GM18519 (cell line): ENCODE data around the gene ADAMTS12.

Experiments
- ATAC-seq: cut with Tn5 transposase; IDR thresholded peaks from one replicate; pipeline ENCODE4 v1.9.1; 2021; ENCODE audit warnings: mild to moderate bottlenecking, moderate library complexity; ENCODE audit not compliant: unreplicated experiment, low FRiP score

Gene ADAMTS12

DNA sequence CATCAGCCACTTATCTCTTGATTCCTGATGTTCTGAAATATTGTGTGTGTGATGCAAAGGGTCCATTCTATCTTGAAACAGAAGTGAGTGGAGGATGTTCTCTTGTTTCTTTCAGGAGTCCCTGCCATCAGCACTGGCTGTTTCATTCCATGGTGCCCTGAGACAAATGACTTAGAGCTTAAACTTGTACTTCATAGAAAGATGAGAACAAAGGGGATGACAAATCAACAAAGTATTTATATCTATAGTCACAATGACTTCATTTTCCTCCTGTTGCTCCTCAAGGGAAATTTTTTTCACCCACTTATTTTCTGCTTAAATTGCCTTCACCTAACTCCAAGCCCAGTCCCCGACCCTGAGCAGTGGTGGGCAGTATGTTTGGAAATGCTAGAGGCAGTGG, 279.4 kb downstream of the ADAMTS12 start:
- no peak for ATAC-seq

DNA sequence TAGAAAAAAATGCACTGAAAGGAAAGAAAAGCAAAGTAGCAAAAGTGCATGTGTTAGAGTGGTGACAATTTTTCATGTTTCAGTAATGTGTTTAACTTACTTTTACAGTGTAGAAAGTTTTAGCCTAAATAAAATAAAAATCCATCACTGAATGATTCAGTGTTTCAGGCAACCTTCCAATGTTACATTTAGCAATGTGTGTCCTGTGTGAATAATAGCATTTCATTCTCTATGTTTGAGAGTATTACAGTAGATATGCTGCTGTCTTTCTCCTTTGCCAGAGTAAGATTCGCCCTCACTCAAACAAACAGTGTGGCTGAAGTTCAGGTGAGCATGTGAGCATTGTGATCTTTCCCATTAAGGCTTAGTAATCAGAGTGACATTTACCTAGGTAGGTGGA, 279.9 kb downstream of the ADAMTS12 start:
- no peak for ATAC-seq

DNA sequence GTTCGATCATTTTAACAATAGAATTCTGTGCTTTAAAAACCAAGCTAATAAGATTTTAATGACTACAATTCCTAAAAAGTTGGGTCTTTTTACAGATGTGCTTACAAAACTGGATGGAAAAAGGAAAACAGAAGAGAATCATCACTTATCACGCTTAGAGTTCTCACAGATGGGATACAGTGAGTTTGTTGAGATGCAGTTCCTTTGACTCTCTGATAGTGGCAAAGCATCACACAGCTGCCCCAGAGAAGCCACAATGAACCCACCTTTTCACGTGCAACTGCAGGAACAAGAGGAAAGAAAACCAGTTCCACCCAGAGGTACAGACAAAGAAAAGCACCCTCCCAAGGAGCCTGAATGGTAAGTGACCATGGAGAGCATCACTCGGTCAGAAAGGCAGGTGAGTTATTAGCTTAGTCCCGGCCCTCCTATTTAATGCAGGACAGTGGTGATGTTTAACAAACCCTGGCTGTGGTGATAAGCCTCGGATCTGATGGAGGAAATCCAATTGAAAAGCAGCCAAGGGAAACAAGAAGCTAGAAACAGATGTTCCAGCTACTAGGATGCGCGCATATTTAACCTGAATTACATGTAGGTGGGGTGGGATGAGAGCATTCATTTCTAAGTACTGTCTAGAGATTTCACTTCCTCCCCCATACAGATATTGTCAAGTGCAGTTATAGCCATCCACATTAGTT, 283.3 kb downstream of the ADAMTS12 start:
- no peak for ATAC-seq

DNA sequence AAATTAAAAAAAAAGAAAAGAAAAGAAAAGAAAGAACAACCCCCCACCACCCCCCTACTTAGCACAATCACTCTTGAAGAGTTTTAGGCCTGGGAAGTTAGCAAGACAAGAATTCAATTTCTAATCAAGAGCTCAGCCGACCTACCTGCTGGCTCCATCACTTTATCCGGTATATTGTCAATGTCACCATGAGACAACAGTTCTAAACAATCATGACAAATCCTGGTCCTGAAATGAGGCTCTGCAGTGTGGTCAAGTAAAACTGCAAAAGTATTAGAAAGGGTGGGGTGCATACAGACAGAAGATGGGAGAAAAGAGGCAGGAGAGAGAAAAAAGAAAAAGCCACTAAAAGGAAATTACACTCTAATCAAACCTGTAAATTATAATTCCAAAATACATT, 287.3 kb downstream of the ADAMTS12 start:
- ATAC-seq, result no peak

DNA sequence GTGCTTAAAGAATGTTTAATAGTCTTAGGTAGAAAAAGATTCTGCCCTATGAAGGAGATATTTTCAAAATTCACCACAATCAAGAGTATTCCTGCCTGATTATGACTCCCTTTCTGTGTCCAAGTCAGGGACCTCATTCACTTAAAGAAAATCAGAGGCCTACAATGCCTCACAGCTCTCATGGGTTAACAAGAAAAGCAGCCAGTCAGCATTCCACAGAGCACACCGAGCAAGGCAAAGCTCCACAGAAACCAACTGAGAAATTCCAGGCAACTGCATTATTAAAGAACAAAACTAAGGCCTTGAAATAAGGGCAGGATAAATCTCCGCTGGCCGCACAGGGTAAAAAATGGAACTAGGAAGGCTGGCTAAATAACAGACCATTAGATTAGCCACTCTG, 289.9 kb downstream of the ADAMTS12 start:
- no peak for ATAC-seq

DNA sequence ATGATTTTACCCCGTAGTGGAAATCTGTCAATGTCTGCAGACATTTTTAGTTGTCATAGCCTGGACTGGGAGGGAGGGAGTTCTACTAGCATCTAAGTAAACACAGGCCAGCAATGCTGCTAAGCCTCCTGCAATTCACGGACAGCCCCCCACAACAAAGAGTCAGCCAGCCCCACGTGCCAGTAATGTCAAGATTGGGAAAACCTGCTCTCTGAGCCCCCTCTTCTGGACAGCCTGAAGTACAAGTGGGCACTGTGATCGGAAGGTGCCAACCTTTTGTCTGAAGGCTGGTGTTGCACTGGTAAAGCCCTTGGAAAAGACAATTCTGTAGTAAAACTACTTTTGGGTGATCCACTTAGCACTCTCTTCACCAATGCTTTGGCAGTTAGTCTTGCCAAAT, 296.5 kb downstream of the ADAMTS12 start:
- ATAC-seq, result no peak

DNA sequence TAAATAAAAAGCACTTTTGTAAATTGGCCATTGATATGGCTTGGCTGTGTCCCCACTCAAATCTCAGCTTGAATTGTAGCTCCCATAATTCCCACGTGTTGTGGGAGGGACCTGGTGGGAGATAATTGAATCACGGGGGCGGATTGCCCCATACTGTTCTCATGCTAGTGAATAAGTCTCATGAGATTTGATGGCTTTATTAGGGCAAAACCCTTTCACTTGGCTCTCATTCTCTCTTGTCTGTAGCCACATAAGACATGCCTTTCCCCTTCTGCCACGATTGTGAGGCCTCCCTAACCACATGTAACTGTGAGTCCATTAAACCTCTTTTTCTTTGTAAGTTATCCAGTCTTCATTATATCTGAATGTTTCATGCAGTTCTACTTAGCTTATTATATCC, 297.8 kb downstream of the ADAMTS12 start:
- no peak for ATAC-seq

DNA sequence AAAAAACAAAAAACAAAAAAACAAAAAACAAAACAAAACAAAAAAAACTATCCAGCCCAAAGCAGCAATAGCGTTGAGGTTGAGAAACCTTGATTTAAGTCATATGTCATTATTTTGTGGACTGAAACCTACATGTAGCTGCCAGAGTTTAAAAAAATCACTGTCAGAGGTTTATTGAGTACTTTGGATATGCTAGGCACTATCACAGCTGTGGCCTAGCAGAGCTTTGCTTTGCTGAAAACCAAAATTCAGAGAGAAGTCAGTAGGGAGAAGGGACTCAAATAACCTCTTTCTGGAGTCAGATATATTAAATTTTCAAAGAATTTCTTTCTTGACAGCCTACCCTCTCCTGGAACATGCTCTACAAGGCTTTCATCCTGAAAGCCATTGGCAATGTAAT, 299.5 kb downstream of the ADAMTS12 start:
- ATAC-seq, result no peak

DNA sequence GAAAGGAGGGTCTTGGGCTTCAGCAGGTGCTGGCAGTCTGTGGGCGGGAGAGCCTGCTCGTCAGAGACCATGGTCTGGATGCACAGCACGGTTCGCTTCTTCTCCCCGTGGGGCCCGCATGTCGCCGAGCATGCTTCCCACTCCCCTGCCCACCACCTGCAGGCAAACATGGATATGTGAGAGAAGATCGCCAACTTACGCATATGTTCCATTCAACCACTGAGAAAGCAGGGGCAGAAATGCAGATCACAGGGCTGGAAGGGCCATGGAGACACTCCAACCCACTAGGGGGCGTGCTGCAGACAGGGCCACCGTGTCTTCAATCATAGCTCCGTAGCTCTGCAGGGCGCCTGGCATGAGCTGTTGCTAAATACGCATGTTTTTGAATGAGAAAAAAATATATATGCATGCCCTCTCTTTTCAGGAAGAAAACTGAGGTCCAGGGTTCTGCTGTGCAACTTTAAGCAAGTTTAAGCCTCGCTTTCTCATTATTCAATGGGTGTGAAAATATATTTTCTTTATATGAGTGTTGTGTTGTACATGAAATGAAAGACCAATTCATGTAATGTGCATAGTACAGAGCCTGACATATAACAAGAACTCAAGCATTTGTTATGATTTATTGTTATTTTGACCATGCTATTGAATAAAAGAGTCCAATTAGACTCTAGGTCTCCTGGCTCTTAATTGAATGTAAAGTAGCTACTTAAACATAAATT, 303.0 kb downstream of the ADAMTS12 start:
- no peak for ATAC-seq

DNA sequence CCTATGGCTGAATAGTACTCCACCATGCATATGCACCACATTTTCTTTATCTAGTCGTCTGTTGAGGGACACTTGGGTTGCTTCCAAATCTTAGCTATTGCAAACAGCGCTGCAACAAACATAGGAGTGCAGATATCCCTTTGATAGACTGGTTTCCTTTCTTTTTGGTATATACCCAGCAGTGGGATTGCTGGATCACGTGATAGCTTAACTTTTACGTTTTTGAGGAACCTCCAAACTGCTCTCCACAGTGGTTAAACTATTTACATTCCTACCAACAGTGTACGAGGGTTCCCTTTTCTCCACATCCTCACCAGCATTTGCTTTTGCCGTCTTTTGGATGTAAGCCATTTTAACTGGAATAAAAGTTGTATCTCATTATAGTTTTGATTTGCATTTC, 308.5 kb downstream of the ADAMTS12 start:
- ATAC-seq, result no peak

DNA sequence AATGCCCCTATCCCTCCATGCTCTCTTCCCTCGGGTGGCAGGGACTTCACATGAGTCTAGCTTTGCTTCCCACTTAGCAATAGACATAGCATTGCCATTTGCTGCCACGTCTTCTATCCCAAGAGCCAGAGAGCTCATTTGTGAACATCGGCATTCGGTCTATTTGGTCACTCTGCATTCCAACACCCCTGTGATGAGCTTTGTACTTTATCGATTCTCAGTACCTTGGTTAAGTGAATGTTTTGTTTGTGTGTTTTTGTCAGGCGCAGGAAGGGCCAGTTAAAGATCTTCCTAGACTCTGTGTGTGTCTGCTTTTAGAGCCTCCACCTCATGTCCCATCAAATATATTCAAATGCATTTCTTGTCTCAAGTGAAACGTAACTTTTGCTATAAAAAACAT, 309.4 kb downstream of the ADAMTS12 start:
- ATAC-seq, result no peak

DNA sequence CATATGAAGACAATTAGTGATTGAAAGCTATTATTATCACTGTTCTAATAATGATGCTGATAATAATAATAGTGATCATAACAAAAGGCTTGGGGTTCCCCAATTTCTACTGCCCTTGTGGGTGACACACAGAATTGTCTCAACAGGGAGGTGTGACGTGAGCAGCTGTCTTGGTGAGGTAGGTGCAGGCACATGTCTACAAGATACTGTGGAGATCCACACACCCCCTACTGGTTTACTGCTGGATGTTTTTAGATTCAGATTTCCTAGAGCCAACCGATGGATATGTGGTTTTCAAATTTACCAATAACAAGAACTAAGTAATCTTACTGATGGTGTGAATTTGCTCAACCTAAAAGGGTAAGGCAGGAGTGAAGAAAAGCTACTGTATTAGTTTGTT, 312.0 kb downstream of the ADAMTS12 start:
- ATAC-seq, result no peak

DNA sequence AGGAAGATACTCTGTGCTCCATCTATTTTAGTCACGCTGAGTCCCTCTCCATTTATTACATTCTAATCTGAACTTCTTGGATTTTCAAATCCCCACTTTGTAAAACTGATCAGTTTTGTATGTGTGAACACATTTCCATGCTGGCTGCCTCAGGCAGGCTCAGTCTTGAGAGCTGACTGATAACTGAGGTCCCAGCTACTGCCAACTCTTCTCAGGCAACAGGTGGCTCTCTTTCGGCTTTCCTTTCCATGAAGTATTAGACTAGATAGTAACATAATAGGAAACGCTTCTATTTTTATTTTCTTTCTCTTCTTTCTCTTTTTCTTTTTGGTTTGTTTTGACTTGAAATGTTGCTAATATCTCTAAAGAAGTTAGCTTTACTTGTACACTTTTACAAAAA, 312.6 kb downstream of the ADAMTS12 start:
- ATAC-seq, result no peak

DNA sequence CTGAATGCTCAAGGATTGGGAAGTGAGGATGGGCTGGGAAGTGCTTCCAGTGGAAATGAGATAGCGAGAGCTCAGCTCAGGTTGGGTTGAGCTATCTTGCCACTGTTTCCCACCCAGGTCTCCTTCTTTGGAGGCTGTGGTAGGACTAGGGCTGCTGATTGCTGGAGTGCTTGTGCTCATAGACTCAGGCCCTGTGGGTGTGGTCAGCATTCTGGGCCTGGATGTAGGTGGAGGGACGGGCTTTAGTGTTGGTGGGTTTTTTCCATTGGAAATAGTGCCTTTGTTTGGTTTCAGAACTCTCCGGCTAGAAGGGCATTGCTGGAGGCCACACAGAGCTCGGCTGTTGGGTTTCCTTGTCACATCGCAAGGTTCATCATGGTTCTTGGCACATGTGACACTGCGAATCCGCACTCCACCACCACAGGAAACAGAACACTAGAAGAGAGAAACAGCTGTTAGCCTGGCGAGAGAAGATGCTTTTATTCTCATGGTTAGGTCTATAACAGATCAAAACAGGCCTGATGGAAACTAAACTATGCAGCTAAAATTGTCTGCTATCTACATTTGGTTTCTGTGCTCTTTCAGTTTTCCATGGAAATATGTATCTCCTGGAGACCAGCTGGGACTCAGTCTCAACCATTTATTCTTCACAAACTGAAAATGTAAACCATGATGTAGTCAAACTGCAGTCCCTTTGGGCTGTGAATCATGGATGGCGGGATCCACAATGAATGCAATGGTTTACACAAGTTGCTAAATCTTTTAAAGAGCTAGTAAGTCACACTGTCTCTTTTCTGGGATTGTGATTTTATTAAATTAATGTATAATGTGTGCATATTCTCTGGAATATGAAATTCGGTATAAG, 314.8 kb downstream of the ADAMTS12 start:
- no peak for ATAC-seq

DNA sequence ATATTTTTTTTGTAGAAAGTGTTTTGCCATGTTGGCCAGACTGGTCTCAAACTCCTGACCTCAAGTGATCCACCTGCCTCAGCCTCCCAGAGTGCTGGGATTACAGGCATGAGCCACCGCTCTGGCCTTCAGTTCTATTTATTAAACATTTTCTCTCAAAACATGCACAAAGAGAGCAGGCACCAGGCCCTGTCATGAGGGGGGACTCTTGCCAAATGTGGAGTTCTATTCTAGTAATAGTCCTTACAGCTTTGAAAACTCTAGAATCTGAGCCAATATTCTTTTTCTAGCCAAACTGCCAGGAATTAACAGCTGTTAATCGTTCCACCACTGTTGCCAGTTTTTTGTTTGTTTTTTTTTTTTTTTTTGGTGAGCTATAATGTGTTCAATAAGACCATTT, 326.5 kb downstream of the ADAMTS12 start:
- no peak for ATAC-seq

DNA sequence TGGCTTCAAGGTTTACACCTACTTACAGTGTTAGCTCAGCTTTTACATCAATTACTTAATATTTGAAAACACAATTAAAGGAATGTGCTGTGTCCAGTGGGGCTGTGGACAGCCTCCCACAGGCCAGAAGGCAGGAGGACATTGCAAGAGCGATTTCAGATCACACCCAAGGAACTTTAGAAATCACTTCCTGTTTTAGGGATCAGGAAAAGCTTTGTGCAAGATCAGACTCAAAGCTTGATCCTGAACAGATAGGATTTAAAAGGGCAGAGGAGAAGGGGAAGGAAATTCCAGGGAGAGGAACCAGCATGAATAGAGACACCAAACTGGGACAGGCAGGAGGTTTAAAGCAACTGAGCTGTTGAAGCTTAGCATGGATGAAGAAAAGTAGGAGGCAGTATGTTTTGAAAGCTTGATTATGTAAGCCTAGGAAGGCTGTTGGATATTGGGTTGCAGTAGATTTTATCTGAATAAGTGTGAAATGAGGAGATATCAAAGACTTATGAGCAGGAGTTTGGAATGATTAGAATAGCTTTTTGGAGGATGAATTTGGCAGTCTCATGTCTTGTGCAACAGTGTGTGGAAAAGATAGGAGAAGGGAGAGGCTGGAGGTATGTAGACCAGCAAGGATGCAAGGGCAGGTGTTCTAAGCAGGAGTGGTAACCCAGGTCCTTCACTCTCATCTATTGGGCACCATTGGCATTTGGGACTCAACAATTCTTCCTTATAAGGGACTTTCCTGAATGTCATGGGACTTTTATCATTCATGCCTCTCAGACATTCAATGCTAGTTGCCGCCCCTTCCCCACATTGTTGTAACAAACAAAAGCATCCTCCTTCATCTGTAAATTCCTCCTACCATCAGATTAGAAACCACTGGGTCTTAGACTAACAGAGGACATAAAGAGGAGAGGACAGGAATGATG, 327.5 kb downstream of the ADAMTS12 start:
- no peak for ATAC-seq

DNA sequence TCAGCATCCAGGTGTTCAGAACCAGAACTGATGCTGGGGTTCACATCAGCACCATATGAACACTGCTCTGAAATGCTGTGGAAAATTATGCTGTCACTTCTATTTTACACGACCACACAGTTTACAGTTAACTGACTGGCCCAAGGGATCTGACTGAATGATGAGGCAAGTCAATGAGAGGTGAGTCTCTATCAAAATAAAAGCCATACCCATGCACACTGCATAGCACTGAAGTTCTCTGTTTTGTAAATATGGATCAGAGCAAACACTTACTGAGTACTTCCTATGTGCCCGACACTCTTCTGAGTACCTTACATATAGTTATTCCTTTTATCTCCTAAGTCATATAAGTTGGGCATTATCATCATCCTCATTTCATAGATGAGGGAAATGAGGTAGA, 328.3 kb downstream of the ADAMTS12 start:
- no peak for ATAC-seq

DNA sequence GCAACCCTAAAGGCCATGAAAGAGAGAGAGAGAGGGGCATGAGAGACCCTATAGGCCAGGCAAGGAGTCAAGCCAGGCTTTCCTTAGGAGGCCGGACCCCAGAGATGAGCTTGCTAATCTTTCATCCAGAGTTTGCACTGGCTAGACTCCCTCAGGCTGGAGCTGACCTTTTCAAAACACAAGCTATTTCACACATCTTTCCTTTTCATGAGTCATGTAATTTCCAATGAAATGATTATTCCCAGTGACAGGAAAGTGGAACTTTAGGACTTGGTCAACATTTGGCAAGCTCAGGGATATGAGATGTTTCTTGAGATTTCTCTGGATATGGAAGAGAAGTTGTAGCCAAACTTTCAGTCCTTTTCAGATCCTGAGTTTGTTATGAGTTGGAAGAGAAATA, 333.3 kb downstream of the ADAMTS12 start:
- no peak for ATAC-seq

DNA sequence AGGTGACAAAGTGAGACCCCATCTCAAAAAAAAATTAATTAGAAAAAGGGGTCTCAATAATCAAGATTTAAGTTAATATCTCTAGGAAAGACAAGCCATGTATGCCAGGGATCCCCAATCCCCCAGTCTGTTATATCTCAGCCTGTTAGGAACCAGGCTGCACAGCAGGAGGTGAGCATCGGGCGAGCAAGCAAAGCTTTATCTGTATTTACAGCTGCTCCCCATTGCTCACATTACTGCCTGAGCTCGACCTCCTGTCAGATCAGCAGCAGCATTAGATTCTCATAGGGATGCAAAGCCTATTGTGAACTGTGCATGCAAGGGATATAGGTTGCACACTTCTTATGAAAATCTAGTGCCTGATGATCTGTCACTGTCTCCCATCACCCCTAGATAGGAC, 334.2 kb downstream of the ADAMTS12 start:
- ATAC-seq, result no peak
